GM23338 (cell line): ENCODE measurements around the gene MAP3K9. TPM values are rescaled to one million over a fixed set of nuclear protein-coding genes. Genes with fewer than 3 reads are reported as not detected.

Experiments used
- ATAC-seq: fragments of 200-7000 bp; cut with Tn5 transposase; 3 replicates; pipeline ENCODE4 v1.9.1; 2020
- DNase-seq: peaks from one replicate; pipeline ENCODE4 v3.0.0-alpha.2; 2015; ENCODE audit warnings: low spot score
- H2AFZ ChIP-seq: fragments of 200-600 bp; sonication (generic); 2 replicates; pipeline ENCODE4 v1.8.0; 2016; ENCODE audit warnings: antibody characterized with exemption, mild to moderate bottlenecking, moderate library complexity
- H3F3A ChIP-seq: fragments of 200-600 bp; sonication (generic); replicated peaks from 2 replicates; pipeline ENCODE4 v1.8.0; 2017; ENCODE audit warnings: antibody characterized with exemption, mixed run types, low read depth
- H3K27ac ChIP-seq: fragments of 200-600 bp; sonication (generic); 2 replicates; pipeline ENCODE4 v1.6.1; 2016; ENCODE audit warnings: low read depth
- H3K27me3 ChIP-seq: fragments of 200-600 bp; sonication (generic); 2 replicates; pipeline ENCODE4 v1.8.0; 2016; ENCODE audit warnings: mild to moderate bottlenecking, mixed run types, moderate library complexity; ENCODE audit not compliant: insufficient read depth
- H3K36me3 ChIP-seq: fragments of 200-600 bp; sonication (generic); 2 replicates; pipeline ENCODE4 v1.8.0; 2016; ENCODE audit warnings: mild to moderate bottlenecking; ENCODE audit not compliant: insufficient read depth
- H3K4me1 ChIP-seq: fragments of 200-600 bp; sonication (generic); 2 replicates; pipeline ENCODE4 v1.8.0; 2016; ENCODE audit warnings: mild to moderate bottlenecking, moderate library complexity; ENCODE audit not compliant: insufficient read depth
- H3K4me2 ChIP-seq: fragments of 200-600 bp; sonication (generic); 2 replicates; pipeline ENCODE4 v1.7.1; 2017; ENCODE audit warnings: mixed run types
- H3K4me3 ChIP-seq: fragments of 200-600 bp; sonication (generic); 2 replicates; pipeline ENCODE4 v1.6.1; 2016; ENCODE audit warnings: mixed run types
- H3K79me2 ChIP-seq: fragments of 200-600 bp; sonication (generic); replicated peaks from 2 replicates; pipeline ENCODE4 v1.8.0; 2017; ENCODE audit warnings: mild to moderate bottlenecking; ENCODE audit not compliant: insufficient read depth
- H3K9me2 ChIP-seq: fragments of 200-600 bp; sonication (generic); 2 replicates; pipeline ENCODE4 v1.8.0; 2017; ENCODE audit not compliant: insufficient read depth
- H4K20me1 ChIP-seq: fragments of 200-600 bp; sonication (generic); replicated peaks from 2 replicates; pipeline ENCODE4 v1.8.0; 2017; ENCODE audit warnings: mild to moderate bottlenecking; ENCODE audit not compliant: insufficient read depth
- H3K27ac Mint-ChIP-seq: 2 replicates; pipeline ENCODE4 v1.8.0; 2020; ENCODE audit warnings: inconsistent platforms, mild to moderate bottlenecking, moderate library complexity, mixed read lengths
- H3K27me3 Mint-ChIP-seq: 3 replicates; pipeline ENCODE4 v1.8.0; 2022; ENCODE audit warnings: low read depth, mild to moderate bottlenecking, moderate library complexity, mixed read lengths, inconsistent platforms; ENCODE audit not compliant: insufficient read depth, poor library complexity
- H3K36me3 Mint-ChIP-seq: 3 replicates; pipeline ENCODE4 v1.8.0; 2021; ENCODE audit warnings: low read depth, mild to moderate bottlenecking, inconsistent platforms, moderate library complexity, mixed read lengths
- H3K4me1 Mint-ChIP-seq: 3 replicates; pipeline ENCODE4 v1.8.0; 2020; ENCODE audit warnings: mild to moderate bottlenecking, inconsistent platforms, mixed read lengths
- H3K4me3 Mint-ChIP-seq: 3 replicates; pipeline ENCODE4 v1.8.0; 2021; ENCODE audit warnings: moderate library complexity, mild to moderate bottlenecking, inconsistent platforms, mixed read lengths
- H3K9me3 Mint-ChIP-seq: 3 replicates; pipeline ENCODE4 v1.8.0; 2020; ENCODE audit warnings: moderate library complexity, mild to moderate bottlenecking, inconsistent platforms, mixed read lengths
- CREB1 ChIP-seq: fragments of 250-450 bp; sonication (Bioruptor Pico); IDR thresholded peaks from 2 replicates; pipeline ENCODE4 v1.5.0; 2020; ENCODE audit warnings: low read depth, mild to moderate bottlenecking, moderate library complexity
- EZH2 ChIP-seq: fragments of 200-600 bp; sonication (generic); IDR thresholded peaks from one replicate; pipeline ENCODE4 v1.8.0; 2017; ENCODE audit warnings: antibody characterized with exemption, mild to moderate bottlenecking, low read depth; ENCODE audit not compliant: unreplicated experiment
- JUNB ChIP-seq: IDR thresholded peaks from one replicate; pipeline ENCODE4 v1.6.1; 2016; ENCODE audit warnings: antibody characterized with exemption; ENCODE audit not compliant: unreplicated experiment
- STAT1 ChIP-seq: IDR thresholded peaks from one replicate; pipeline ENCODE4 v1.6.1; 2016; ENCODE audit warnings: antibody characterized with exemption; ENCODE audit not compliant: unreplicated experiment
- polyA plus RNA-seq: library from polyadenylated mRNA; unstranded; fragments of >200 nt; fragmentation: Nextera tagmentation; extraction: Ambion mirVana; gene quantifications from 2 replicates; pipeline ENCODE4 v1.2.1, GENCODE V29; 2016
- total RNA-seq: library from RNA; depleted of rRNA; stranded (reverse); fragments of >200 nt; shearing (Covaris generic); gene quantifications from 2 replicates; pipeline ENCODE4 v1.2.3, GENCODE V29; 2014
- TF ChIP-seq, protein P1 (sequence below): IDR thresholded peaks from 2 replicates; pipeline ENCODE4 v1.6.1; 2016; ENCODE audit warnings: antibody characterized with exemption
- TF ChIP-seq, protein P2 (sequence below): fragments of 250-450 bp; sonication (Bioruptor Pico); IDR thresholded peaks from 2 replicates; pipeline ENCODE4 v1.5.0; 2020; ENCODE audit warnings: mild to moderate bottlenecking, moderate library complexity

The MAP3K9 gene
- total and polyA plus RNA-seq, 2 experiments from 2014 or later: 5.3 to 30.8 TPM

- Mint-ChIP-seq H3K4me1 (peaks cover 23% of the 10 kb centered on the region), H3K36me3 (no peaks in the 10 kb centered on the region; the same call in 2 of the 3 replicates), H3K27ac (no peak overlapping the region), H3K9me3 (no peaks in the 10 kb centered on the region; the same call in 2 of the 3 replicates), H3K4me3 (no peak overlapping the region), H3K27me3 (no peaks in the 10 kb centered on the region)
- peak overlapping the region; percentile 78 for H2AFZ ChIP-seq
- no peak for ATAC-seq
- no peaks in the 10 kb centered on the region for H3K27me3 ChIP-seq
- H3K27ac ChIP-seq: no peak overlapping the region
- H3K4me3 ChIP-seq: no peak overlapping the region
- H3K4me1 ChIP-seq: peaks cover 11% of the 10 kb centered on the region
- no peaks in the 10 kb centered on the region for H3K79me2 ChIP-seq
- DNase-seq: no peak
- no peaks in the 10 kb centered on the region for H3K36me3 ChIP-seq
- H3K9me2 ChIP-seq: 0 out of 2 replicates have a peak, but pooled peaks cover 6% of the 10 kb centered on the region
- no peaks in the 10 kb centered on the region for H4K20me1 ChIP-seq
- no peak for TF ChIP-seq EZH2
- no peaks in the 10 kb centered on the region for H3F3A ChIP-seq
- no peak overlapping the region for H3K4me2 ChIP-seq
Measured at GRCh38 chr14:70700955-70701585, 108.2 kb downstream of the MAP3K9 start.

DNA sequence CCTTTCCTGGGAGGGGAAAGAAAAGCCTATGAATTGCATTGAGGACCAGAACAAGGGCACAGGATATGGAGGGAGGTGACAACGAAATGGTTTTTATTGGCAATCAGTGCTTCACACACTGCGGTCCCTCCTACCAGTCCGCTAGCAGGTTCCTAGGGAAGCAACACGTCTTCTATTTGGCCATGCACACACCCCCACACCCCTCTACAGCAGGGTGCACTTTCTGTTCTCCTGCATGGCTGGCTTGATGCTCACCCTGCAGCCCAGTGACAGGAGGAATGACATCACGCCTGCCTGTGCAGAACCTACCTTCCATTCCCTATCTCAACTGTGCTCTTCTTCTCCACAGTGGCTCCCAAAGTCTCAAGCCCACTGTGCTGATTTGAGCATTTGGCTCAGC is 109.7 kb downstream of the MAP3K9 start:
- Mint-ChIP-seq H3K27ac (no peak overlapping the region), H3K36me3 (no peaks in the 10 kb centered on the region; the same call in 2 of the 3 replicates), H3K27me3 (no peaks in the 10 kb centered on the region), H3K9me3 (no peaks in the 10 kb centered on the region; the same call in 2 of the 3 replicates), H3K4me1 (peaks cover 18% of the 10 kb centered on the region), H3K4me3 (no peak overlapping the region)
- no peak overlapping the region for H3K4me2 ChIP-seq
- H3K4me1 ChIP-seq: peaks cover 4% of the 10 kb centered on the region; the same call in 1 of the 2 replicates
- TF ChIP-seq STAT1 (no peak), CREB1 (CRISPR knock-in tag) (no peak), EZH2 (no peak), JUNB (no peak)
- TF ChIP-seq, protein P1, sequence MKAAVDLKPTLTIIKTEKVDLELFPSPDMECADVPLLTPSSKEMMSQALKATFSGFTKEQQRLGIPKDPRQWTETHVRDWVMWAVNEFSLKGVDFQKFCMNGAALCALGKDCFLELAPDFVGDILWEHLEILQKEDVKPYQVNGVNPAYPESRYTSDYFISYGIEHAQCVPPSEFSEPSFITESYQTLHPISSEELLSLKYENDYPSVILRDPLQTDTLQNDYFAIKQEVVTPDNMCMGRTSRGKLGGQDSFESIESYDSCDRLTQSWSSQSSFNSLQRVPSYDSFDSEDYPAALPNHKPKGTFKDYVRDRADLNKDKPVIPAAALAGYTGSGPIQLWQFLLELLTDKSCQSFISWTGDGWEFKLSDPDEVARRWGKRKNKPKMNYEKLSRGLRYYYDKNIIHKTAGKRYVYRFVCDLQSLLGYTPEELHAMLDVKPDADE: no peak
- TF ChIP-seq, protein P2, sequence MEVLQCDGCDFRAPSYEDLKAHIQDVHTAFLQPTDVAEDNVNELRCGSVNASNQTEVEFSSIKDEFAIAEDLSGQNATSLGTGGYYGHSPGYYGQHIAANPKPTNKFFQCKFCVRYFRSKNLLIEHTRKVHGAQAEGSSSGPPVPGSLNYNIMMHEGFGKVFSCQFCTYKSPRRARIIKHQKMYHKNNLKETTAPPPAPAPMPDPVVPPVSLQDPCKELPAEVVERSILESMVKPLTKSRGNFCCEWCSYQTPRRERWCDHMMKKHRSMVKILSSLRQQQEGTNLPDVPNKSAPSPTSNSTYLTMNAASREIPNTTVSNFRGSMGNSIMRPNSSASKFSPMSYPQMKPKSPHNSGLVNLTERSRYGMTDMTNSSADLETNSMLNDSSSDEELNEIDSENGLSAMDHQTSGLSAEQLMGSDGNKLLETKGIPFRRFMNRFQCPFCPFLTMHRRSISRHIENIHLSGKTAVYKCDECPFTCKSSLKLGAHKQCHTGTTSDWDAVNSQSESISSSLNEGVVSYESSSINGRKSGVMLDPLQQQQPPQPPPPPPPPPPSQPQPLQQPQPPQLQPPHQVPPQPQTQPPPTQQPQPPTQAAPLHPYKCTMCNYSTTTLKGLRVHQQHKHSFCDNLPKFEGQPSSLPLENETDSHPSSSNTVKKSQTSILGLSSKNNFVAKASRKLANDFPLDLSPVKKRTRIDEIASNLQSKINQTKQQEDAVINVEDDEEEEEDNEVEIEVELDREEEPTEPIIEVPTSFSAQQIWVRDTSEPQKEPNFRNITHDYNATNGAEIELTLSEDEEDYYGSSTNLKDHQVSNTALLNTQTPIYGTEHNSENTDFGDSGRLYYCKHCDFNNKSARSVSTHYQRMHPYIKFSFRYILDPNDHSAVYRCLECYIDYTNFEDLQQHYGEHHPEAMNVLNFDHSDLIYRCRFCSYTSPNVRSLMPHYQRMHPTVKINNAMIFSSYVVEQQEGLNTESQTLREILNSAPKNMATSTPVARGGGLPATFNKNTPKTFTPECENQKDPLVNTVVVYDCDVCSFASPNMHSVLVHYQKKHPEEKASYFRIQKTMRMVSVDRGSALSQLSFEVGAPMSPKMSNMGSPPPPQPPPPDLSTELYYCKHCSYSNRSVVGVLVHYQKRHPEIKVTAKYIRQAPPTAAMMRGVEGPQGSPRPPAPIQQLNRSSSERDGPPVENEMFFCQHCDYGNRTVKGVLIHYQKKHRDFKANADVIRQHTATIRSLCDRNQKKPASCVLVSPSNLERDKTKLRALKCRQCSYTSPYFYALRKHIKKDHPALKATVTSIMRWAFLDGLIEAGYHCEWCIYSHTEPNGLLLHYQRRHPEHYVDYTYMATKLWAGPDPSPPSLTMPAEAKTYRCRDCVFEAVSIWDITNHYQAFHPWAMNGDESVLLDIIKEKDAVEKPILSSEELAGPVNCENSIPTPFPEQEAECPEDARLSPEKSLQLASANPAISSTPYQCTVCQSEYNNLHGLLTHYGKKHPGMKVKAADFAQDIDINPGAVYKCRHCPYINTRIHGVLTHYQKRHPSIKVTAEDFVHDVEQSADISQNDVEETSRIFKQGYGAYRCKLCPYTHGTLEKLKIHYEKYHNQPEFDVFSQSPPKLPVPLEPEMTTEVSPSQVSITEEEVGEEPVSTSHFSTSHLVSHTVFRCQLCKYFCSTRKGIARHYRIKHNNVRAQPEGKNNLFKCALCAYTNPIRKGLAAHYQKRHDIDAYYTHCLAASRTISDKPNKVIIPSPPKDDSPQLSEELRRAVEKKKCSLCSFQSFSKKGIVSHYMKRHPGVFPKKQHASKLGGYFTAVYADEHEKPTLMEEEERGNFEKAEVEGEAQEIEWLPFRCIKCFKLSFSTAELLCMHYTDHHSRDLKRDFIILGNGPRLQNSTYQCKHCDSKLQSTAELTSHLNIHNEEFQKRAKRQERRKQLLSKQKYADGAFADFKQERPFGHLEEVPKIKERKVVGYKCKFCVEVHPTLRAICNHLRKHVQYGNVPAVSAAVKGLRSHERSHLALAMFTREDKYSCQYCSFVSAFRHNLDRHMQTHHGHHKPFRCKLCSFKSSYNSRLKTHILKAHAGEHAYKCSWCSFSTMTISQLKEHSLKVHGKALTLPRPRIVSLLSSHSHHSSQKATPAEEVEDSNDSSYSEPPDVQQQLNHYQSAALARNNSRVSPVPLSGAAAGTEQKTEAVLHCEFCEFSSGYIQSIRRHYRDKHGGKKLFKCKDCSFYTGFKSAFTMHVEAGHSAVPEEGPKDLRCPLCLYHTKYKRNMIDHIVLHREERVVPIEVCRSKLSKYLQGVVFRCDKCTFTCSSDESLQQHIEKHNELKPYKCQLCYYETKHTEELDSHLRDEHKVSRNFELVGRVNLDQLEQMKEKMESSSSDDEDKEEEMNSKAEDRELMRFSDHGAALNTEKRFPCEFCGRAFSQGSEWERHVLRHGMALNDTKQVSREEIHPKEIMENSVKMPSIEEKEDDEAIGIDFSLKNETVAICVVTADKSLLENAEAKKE (CRISPR knock-in tag): no peak
- no peaks in the 10 kb centered on the region for H3K36me3 ChIP-seq
- ATAC-seq (no peak), DNase-seq (no peak)
- H4K20me1 ChIP-seq: no peaks in the 10 kb centered on the region
- no peaks in the 10 kb centered on the region for H3K27me3 ChIP-seq
- H3K9me2 ChIP-seq: 0 out of 2 replicates have a peak, but pooled peaks cover 6% of the 10 kb centered on the region
- no peak overlapping the region for H2AFZ ChIP-seq
- no peak overlapping the region for H3K27ac ChIP-seq
- no peaks in the 10 kb centered on the region for H3F3A ChIP-seq
- no peaks in the 10 kb centered on the region for H3K79me2 ChIP-seq
- no peak overlapping the region for H3K4me3 ChIP-seq
